Measurements from ENCODE around the gene MYH9. TPM values are rescaled to one million over a fixed set of nuclear protein-coding genes. Genes with fewer than 3 reads are reported as not detected.
A peak's percentile ranks its signal among the peaks of the same experiment; 100 is the strongest.

MYH9 gene
- polyA plus RNA-seq, 2 donors = 107 to 114 TPM

- Histone ChIP-seq H3K27ac (ENCODE audit: low read depth in 2 of 2, low read length in 1 of 2) (peak overlapping the region; percentile 77 to 92), H3K9me3 (ENCODE audit: control insufficient read depth in 2 of 2, insufficient read depth in 1 of 2, low read depth in 1 of 2, low read length in 1 of 2) (no peaks in the 10 kb centered on the region), H3K4me3 (ENCODE audit: low read depth in 1 of 2, low read length in 2 of 2) (peak overlapping the region; percentile 56 to 80), H3K4me1 (ENCODE audit: control insufficient read depth in 2 of 2, insufficient read depth in 2 of 2, low read length in 1 of 2) (peaks cover 12 to 14% of the 10 kb centered on the region in 2 donors), H3K36me3 (ENCODE audit: control insufficient read depth in 2 of 2, insufficient read depth in 2 of 2, low read length in 1 of 2) (peaks cover 0 to 6% of the 10 kb centered on the region in 2 donors), H3K27me3 (ENCODE audit: control insufficient read depth in 1 of 2, insufficient read depth in 2 of 2, low read length in 2 of 2) (no peaks in the 10 kb centered on the region)
- 3% methylated on average over 5 of the region's 5 CpGs for WGBS, 2 donors
These were observed 149.2 kb downstream of the MYH9 start for GRCh38 chr22:36238373-36239149.

- H3K4me3 ChIP-seq (ENCODE audit: low read depth in 1 of 2, low read length in 2 of 2) = peak overlapping the region; percentile 12 to 80
- WGBS, 2 donors = 58 to 64% methylated on average over 12 of the region's 12 CpGs
- no peaks in the 10 kb centered on the region for H3K27me3 ChIP-seq (ENCODE audit: control insufficient read depth in 1 of 2, insufficient read depth in 2 of 2, low read length in 2 of 2)
- H3K4me1 ChIP-seq (ENCODE audit: control insufficient read depth in 2 of 2, insufficient read depth in 2 of 2, low read length in 1 of 2) = peaks cover 12 to 14% of the 10 kb centered on the region in 2 donors
- peaks cover 0 to 13% of the 10 kb centered on the region in 2 donors for H3K36me3 ChIP-seq (ENCODE audit: control insufficient read depth in 2 of 2, insufficient read depth in 2 of 2, low read length in 1 of 2)
- H3K9me3 ChIP-seq (ENCODE audit: control insufficient read depth in 2 of 2, insufficient read depth in 1 of 2, low read depth in 1 of 2, low read length in 1 of 2) = no peaks in the 10 kb centered on the region
- peak overlapping the region; percentile 59 to 75 for H3K27ac ChIP-seq (ENCODE audit: low read depth in 2 of 2, low read length in 1 of 2)
These were observed 150.1 kb downstream of the MYH9 start for GRCh38 chr22:36237462-36238372.

GRCh38 chr22:36236388-36237319 lies 151.1 kb downstream of the MYH9 start:
- 77 to 78% methylated on average over 14 of the region's 14 CpGs for WGBS, 2 donors

GRCh38 chr22:36235585-36235984 lies 152.2 kb downstream of the MYH9 start:
- WGBS, 2 donors = 83 to 88% methylated on average over 3 of the region's 3 CpGs
- no peaks in the 10 kb centered on the region for H3K9me3 ChIP-seq (ENCODE audit: control insufficient read depth in 2 of 2, insufficient read depth in 1 of 2, low read depth in 1 of 2, low read length in 1 of 2)
- no peak overlapping the region for H3K4me3 ChIP-seq (ENCODE audit: low read depth in 1 of 2, low read length in 2 of 2)
- no peak overlapping the region for H3K27ac ChIP-seq (ENCODE audit: low read depth in 2 of 2, low read length in 1 of 2)
- H3K4me1 ChIP-seq (ENCODE audit: control insufficient read depth in 2 of 2, insufficient read depth in 2 of 2, low read length in 1 of 2) = peaks cover 12 to 14% of the 10 kb centered on the region in 2 donors
- no peaks in the 10 kb centered on the region for H3K27me3 ChIP-seq (ENCODE audit: control insufficient read depth in 1 of 2, insufficient read depth in 2 of 2, low read length in 2 of 2)
- peaks cover 4 to 22% of the 10 kb centered on the region in 2 donors for H3K36me3 ChIP-seq (ENCODE audit: control insufficient read depth in 2 of 2, insufficient read depth in 2 of 2, low read length in 1 of 2)

More at GRCh38 chr22:36236388-36237319, 151.1 kb downstream of the MYH9 start:
- Histone ChIP-seq H3K4me3 (ENCODE audit: low read depth in 1 of 2, low read length in 2 of 2) (no peak overlapping the region), H3K4me1 (ENCODE audit: control insufficient read depth in 2 of 2, insufficient read depth in 2 of 2, low read length in 1 of 2) (peaks cover 12 to 14% of the 10 kb centered on the region in 2 donors), H3K36me3 (ENCODE audit: control insufficient read depth in 2 of 2, insufficient read depth in 2 of 2, low read length in 1 of 2) (peaks cover 0 to 17% of the 10 kb centered on the region in 2 donors), H3K27ac (ENCODE audit: low read depth in 2 of 2, low read length in 1 of 2) (peak overlapping the region in 1 of 2 donors; percentile 33), H3K9me3 (ENCODE audit: control insufficient read depth in 2 of 2, insufficient read depth in 1 of 2, low read depth in 1 of 2, low read length in 1 of 2) (no peaks in the 10 kb centered on the region), H3K27me3 (ENCODE audit: control insufficient read depth in 1 of 2, insufficient read depth in 2 of 2, low read length in 2 of 2) (no peaks in the 10 kb centered on the region)

GRCh38 chr22:36234919-36235318 lies 152.8 kb downstream of the MYH9 start:
- 51 to 58% methylated on average over 2 of the region's 2 CpGs for WGBS, 2 donors
- Histone ChIP-seq H3K9me3 (ENCODE audit: control insufficient read depth in 2 of 2, insufficient read depth in 1 of 2, low read depth in 1 of 2, low read length in 1 of 2) (no peaks in the 10 kb centered on the region), H3K4me1 (ENCODE audit: control insufficient read depth in 2 of 2, insufficient read depth in 2 of 2, low read length in 1 of 2) (peaks cover 12 to 14% of the 10 kb centered on the region in 2 donors), H3K27ac (ENCODE audit: low read depth in 2 of 2, low read length in 1 of 2) (no peak overlapping the region), H3K4me3 (ENCODE audit: low read depth in 1 of 2, low read length in 2 of 2) (no peak overlapping the region), H3K27me3 (ENCODE audit: control insufficient read depth in 1 of 2, insufficient read depth in 2 of 2, low read length in 2 of 2) (no peaks in the 10 kb centered on the region), H3K36me3 (ENCODE audit: control insufficient read depth in 2 of 2, insufficient read depth in 2 of 2, low read length in 1 of 2) (peaks cover 4 to 26% of the 10 kb centered on the region in 2 donors)

GRCh38 chr22:36234213-36234612 lies 153.6 kb downstream of the MYH9 start:
- H3K9me3 ChIP-seq (ENCODE audit: control insufficient read depth in 2 of 2, insufficient read depth in 1 of 2, low read depth in 1 of 2, low read length in 1 of 2) = no peaks in the 10 kb centered on the region
- H3K4me1 ChIP-seq (ENCODE audit: control insufficient read depth in 2 of 2, insufficient read depth in 2 of 2, low read length in 1 of 2) = peaks cover 11 to 12% of the 10 kb centered on the region in 2 donors
- H3K27ac ChIP-seq (ENCODE audit: low read depth in 2 of 2, low read length in 1 of 2) = no peak overlapping the region
- no peak overlapping the region for H3K4me3 ChIP-seq (ENCODE audit: low read depth in 1 of 2, low read length in 2 of 2)
- WGBS, 2 donors = 68 to 75% methylated on average over 2 of the region's 2 CpGs
- peaks cover 4 to 26% of the 10 kb centered on the region in 2 donors for H3K36me3 ChIP-seq (ENCODE audit: control insufficient read depth in 2 of 2, insufficient read depth in 2 of 2, low read length in 1 of 2)
- H3K27me3 ChIP-seq (ENCODE audit: control insufficient read depth in 1 of 2, insufficient read depth in 2 of 2, low read length in 2 of 2) = no peaks in the 10 kb centered on the region

- 86 to 92% methylated on average over 7 of the region's 7 CpGs for WGBS, 2 donors
- Histone ChIP-seq H3K27me3 (ENCODE audit: control insufficient read depth in 1 of 2, insufficient read depth in 2 of 2, low read length in 2 of 2) (no peaks in the 10 kb centered on the region), H3K27ac (ENCODE audit: low read depth in 2 of 2, low read length in 1 of 2) (no peak overlapping the region), H3K9me3 (ENCODE audit: control insufficient read depth in 2 of 2, insufficient read depth in 1 of 2, low read depth in 1 of 2, low read length in 1 of 2) (no peaks in the 10 kb centered on the region), H3K4me3 (ENCODE audit: low read depth in 1 of 2, low read length in 2 of 2) (no peak overlapping the region), H3K36me3 (ENCODE audit: control insufficient read depth in 2 of 2, insufficient read depth in 2 of 2, low read length in 1 of 2) (peaks cover 4 to 29% of the 10 kb centered on the region in 2 donors), H3K4me1 (ENCODE audit: control insufficient read depth in 2 of 2, insufficient read depth in 2 of 2, low read length in 1 of 2) (peaks cover 11 to 12% of the 10 kb centered on the region in 2 donors)
These were observed 154.0 kb downstream of the MYH9 start for GRCh38 chr22:36233796-36234195.

GRCh38 chr22:36232715-36233401 lies 154.9 kb downstream of the MYH9 start:
- Histone ChIP-seq H3K9me3 (ENCODE audit: control insufficient read depth in 2 of 2, insufficient read depth in 1 of 2, low read depth in 1 of 2, low read length in 1 of 2) (no peaks in the 10 kb centered on the region), H3K4me3 (ENCODE audit: low read depth in 1 of 2, low read length in 2 of 2) (no peak overlapping the region), H3K27me3 (ENCODE audit: control insufficient read depth in 1 of 2, insufficient read depth in 2 of 2, low read length in 2 of 2) (no peaks in the 10 kb centered on the region), H3K4me1 (ENCODE audit: control insufficient read depth in 2 of 2, insufficient read depth in 2 of 2, low read length in 1 of 2) (peaks cover 4 to 12% of the 10 kb centered on the region in 2 donors), H3K36me3 (ENCODE audit: control insufficient read depth in 2 of 2, insufficient read depth in 2 of 2, low read length in 1 of 2) (peaks cover 7 to 36% of the 10 kb centered on the region in 2 donors), H3K27ac (ENCODE audit: low read depth in 2 of 2, low read length in 1 of 2) (no peak overlapping the region)
- WGBS, 2 donors = 81 to 82% methylated on average over 13 of the region's 13 CpGs
